Body of pancreas (tissue), 4 donors: ENCODE measurements around the gene DDRGK1. TPM values are rescaled to one million over a fixed set of nuclear protein-coding genes. Genes with fewer than 3 reads are reported as not detected.
A peak's percentile ranks its signal among the peaks of the same experiment; 100 is the strongest.

Experiments used
- ATAC-seq: fragments of 150-250 bp; one replicate; pipeline ENCODE4 v1.9.1; 2016
- DNase-seq, 4 donors: peaks; one replicate each; pipeline ENCODE4 v3.0.0-alpha.2; 2019
- H3K27ac ChIP-seq, 4 donors: fragments of 200-600 bp; sonication (generic); 1 replicate in 3 of 4; 2 replicates in 1 of 4; pipeline versions ENCODE4 v1.5.1 to v1.6.1; 2016 to 2019; ENCODE audit warnings: mild to moderate bottlenecking in 1 of 4, mixed read lengths in 1 of 4, moderate library complexity in 1 of 4
- H3K27me3 ChIP-seq, 2 donors: fragments of 200-600 bp; sonication (generic); one replicate each; pipeline ENCODE4 v1.6.0; 2016; ENCODE audit warnings: mild to moderate bottlenecking in 1 of 2
- H3K36me3 ChIP-seq, 2 donors: fragments of 200-600 bp; sonication (generic); replicated peaks in 1 of 2; 2 replicates each; pipeline ENCODE4 v1.5.1; 2016; ENCODE audit warnings: low read depth in 2 of 2; ENCODE audit not compliant: insufficient read depth in 1 of 2
- H3K4me1 ChIP-seq: fragments of 200-600 bp; sonication (generic); one replicate; pipeline ENCODE4 v1.6.0; 2016
- H3K4me3 ChIP-seq, 2 donors: fragments of 200-600 bp; sonication (generic); 1 replicate in 1 of 2; 2 replicates in 1 of 2; pipeline ENCODE4 v1.5.1; 2016 to 2019
- H3K9me3 ChIP-seq, 3 donors: fragments of 200-600 bp; sonication (generic); 1 replicate in 2 of 3; 2 replicates in 1 of 3; pipeline ENCODE4 v1.5.1; 2016
- POLR2A ChIP-seq, 3 donors: fragments of 450-650 bp; IDR thresholded peaks; one replicate each; pipeline ENCODE4 v1.6.1; 2016; ENCODE audit warnings: antibody characterized with exemption in 3 of 3, mild to moderate bottlenecking in 2 of 3
- WGBS, 2 donors: methylation state at CpG; one replicate each; pipeline ENCODE4 v1.1.5; 2017; 5-methylcytosine and 5-hydroxymethylcytosine counted together
- intact Hi-C: fragments of 100-400 bp; cut with DNase I; formaldehyde crosslinking; loops from one replicate; pipeline ENCODE4 v1.15.1; 2023
- total RNA-seq, 2 donors: library from RNA; depleted of rRNA; stranded (reverse); fragments of >200 nt; gene quantifications; one replicate each; pipeline ENCODE4 v1.1.0, GENCODE V29; 2016
- TF ChIP-seq, protein P1 (sequence below), 7 experiments: fragments of 450-650 bp in 4 of 7; fragments of 200-600 bp in 3 of 7; sonication (generic) in 3 of 7; IDR thresholded peaks; one replicate each; pipeline ENCODE4 v1.5.1; 2016 to 2019; ENCODE audit warnings: antibody characterized with exemption in 7 of 7

Gene DDRGK1
- total RNA-seq, 2 donors from 2014 or later = 64.3 to 82.8 TPM

- Histone ChIP-seq H3K27me3 (peaks cover 0 to 10% of the 10 kb centered on the region in 2 donors), H3K36me3 (no peaks in the 10 kb centered on the region), H3K27ac (no peak overlapping the region), H3K4me1 (peaks cover 27% of the 10 kb centered on the region), H3K9me3 (no peaks in the 10 kb centered on the region), H3K4me3 (peak overlapping the region in 1 of 2 donors; percentile 68)
- DNase-seq = no peak
- WGBS, 2 donors = 12 to 60% methylated on average over 13 to 47 of the region's 54 CpGs
- ATAC-seq = no peak
- intact Hi-C loops = no loop called here
- TF ChIP-seq, protein P1, sequence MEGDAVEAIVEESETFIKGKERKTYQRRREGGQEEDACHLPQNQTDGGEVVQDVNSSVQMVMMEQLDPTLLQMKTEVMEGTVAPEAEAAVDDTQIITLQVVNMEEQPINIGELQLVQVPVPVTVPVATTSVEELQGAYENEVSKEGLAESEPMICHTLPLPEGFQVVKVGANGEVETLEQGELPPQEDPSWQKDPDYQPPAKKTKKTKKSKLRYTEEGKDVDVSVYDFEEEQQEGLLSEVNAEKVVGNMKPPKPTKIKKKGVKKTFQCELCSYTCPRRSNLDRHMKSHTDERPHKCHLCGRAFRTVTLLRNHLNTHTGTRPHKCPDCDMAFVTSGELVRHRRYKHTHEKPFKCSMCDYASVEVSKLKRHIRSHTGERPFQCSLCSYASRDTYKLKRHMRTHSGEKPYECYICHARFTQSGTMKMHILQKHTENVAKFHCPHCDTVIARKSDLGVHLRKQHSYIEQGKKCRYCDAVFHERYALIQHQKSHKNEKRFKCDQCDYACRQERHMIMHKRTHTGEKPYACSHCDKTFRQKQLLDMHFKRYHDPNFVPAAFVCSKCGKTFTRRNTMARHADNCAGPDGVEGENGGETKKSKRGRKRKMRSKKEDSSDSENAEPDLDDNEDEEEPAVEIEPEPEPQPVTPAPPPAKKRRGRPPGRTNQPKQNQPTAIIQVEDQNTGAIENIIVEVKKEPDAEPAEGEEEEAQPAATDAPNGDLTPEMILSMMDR (IDR thresholded peaks at IDR 0.05) = no peak
- TF ChIP-seq POLR2A (IDR thresholded peaks at IDR 0.05) = no peak
These were observed 35.6 kb upstream of the DDRGK1 start for GRCh38 chr20:3239867-3240775.

DNA sequence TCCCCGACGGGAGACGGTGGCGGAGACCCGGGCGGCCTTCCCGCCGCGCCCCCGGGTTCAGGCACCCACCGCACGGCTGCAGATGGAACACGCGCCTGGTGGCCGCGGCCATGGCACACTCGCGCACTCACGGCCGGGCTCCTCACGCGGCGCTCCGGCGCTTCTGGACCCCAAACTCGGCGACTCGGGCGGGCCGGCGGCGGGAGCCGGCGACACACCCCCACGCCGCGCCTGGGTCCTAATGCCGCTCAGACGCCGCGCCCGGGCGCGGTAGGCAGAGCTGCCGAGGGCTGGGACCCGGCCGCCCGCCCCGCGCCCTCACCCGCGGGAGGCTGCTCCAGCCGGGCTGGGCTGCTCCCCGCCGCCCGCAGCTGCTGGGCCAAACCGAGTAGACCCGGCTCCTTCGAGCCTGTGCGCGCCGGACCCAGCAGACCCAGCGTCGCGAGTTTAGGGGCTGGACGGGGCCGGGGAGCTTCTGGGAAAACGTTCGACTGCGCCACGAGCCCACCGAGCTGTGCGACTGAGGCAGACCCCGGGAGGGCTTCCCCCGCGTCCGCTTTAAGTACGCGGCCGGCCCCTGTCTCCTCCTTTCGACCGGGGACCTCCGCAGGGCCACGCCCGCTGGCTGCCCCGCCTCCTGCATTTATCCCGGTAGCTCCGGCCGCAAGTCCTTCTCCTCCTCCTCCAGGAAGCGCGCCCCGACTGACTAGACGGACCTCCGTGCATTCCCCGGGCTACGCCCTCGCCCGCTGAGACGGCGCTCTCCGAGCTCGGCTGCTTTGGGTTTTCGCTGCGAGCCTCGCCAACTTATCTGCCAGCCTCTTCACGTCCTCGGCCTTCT lies 34.8 kb upstream of the DDRGK1 start, which contains the start of gene SLC4A11:
Gene SLC4A11 (minus strand): TSS at position 165 of the 841 bp plus-strand sequence. CDS start 53 bp downstream, at position 112.
- Histone ChIP-seq H3K27me3 (peaks cover 0 to 10% of the 10 kb centered on the region in 2 donors), H3K4me1 (peaks cover 27% of the 10 kb centered on the region), H3K9me3 (no peaks in the 10 kb centered on the region), H3K4me3 (peak within 1 kb of the TSS; percentile 28 to 68), H3K36me3 (no peaks in the 10 kb centered on the region), H3K27ac (no peak within 1 kb of the TSS)
- DNase-seq (peak; percentile 55 to 68 (median 62)), ATAC-seq (peak; percentile 69)
- 0 to 2% methylated on average over 25 to 89 of the region's 107 CpGs for WGBS, 2 donors
- intact Hi-C loops = no loop called here
- no peak for TF ChIP-seq POLR2A (IDR thresholded peaks at IDR 0.05)
- TF ChIP-seq, protein P1 (IDR thresholded peaks at IDR 0.05) = no peak

GRCh38 chr20:3238616-3239025 lies 34.1 kb upstream of the DDRGK1 start:
- TF ChIP-seq POLR2A (IDR thresholded peaks at IDR 0.05) = no peak
- TF ChIP-seq, protein P1 (IDR thresholded peaks at IDR 0.05) = no peak
- Histone ChIP-seq H3K9me3 (no peaks in the 10 kb centered on the region), H3K27ac (no peak overlapping the region), H3K4me3 (peak overlapping the region; percentile 28 to 68), H3K27me3 (peaks cover 0 to 10% of the 10 kb centered on the region in 2 donors), H3K4me1 (peaks cover 27% of the 10 kb centered on the region), H3K36me3 (no peaks in the 10 kb centered on the region)
- WGBS, 2 donors = 0% methylated on average over 21 of the region's 48 CpGs; no CpG with 5 or more reads in 1 of the 2 donors
- intact Hi-C loops = no loop called here
- ATAC-seq (peak; percentile 22), DNase-seq (peak in 3 of 4 donors; percentile 18 to 38 (median 23))

- no peaks in the 10 kb centered on the region for H3K36me3 ChIP-seq
- intact Hi-C loops = no loop called here
- H3K4me3 ChIP-seq = peak overlapping the region; percentile 28 to 68
- 9 to 13% methylated on average over 17 to 57 of the region's 59 CpGs for WGBS, 2 donors
- H3K4me1 ChIP-seq = peaks cover 27% of the 10 kb centered on the region
- no peak overlapping the region for H3K27ac ChIP-seq
- no peak for TF ChIP-seq POLR2A (IDR thresholded peaks at IDR 0.05)
- TF ChIP-seq, protein P1 (IDR thresholded peaks at IDR 0.05) = no peak
- peaks cover 0 to 10% of the 10 kb centered on the region in 2 donors for H3K27me3 ChIP-seq
- no peaks in the 10 kb centered on the region for H3K9me3 ChIP-seq
- DNase-seq (no peak), ATAC-seq (no peak)
These were observed 33.6 kb upstream of the DDRGK1 start for GRCh38 chr20:3237958-3238615.
